GM12874 (cell line): Measurements from ENCODE around the gene SYK.

Experiments used
- CTCF ChIP-seq: IDR thresholded peaks from 2 replicates; pipeline ENCODE4 v1.5.1; 2011; ENCODE audit warnings: low read depth, mild to moderate bottlenecking, control low read depth, low read length, moderate library complexity; ENCODE audit not compliant: insufficient read depth

Gene SYK

DNA sequence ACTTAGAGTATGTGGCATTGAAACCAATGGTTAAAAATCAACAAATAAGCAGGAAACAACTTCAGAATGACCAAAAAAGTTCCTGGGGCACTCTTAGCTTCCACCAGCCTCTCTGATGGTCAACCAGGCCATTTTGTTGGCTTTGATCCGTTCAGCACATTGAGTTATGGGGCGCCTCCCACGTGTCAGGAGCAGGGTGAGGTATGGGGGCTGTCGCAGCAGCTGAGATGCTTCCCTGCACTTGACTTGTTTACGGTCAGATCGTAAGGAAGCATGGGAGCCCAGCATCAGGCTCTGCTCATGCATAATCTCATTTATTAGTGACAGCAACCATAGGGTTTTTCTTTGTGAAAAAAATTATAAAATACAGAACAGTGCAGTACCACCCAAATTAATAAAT is 16.7 kb downstream of the SYK start:
- no peak for TF ChIP-seq CTCF

DNA sequence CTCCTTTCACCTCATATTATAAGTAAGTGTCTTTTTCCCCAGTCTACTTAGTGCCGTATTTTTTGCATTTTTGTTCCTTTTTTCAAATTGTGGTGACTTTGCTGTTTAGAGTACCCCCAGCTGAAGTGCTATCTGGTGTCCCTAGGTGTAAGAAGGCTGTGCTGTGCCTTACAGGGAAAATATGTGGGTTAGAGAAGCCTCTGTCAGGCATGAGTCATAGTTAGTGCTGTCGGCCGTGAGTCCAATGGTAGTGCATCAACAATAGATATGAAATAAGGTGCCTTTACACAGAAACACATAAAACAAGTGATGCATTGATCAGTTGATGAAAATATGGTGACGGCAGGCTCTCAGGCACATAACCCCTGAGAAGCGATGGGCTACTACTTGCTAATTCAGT is 20.1 kb downstream of the SYK start:
- no peak for TF ChIP-seq CTCF

GRCh38 chr9:90822866-90823265 is 21.2 kb downstream of the SYK start:
- TF ChIP-seq CTCF, result no peak

GRCh38 chr9:90825586-90825985 is 24.0 kb downstream of the SYK start:
- no peak for TF ChIP-seq CTCF

DNA sequence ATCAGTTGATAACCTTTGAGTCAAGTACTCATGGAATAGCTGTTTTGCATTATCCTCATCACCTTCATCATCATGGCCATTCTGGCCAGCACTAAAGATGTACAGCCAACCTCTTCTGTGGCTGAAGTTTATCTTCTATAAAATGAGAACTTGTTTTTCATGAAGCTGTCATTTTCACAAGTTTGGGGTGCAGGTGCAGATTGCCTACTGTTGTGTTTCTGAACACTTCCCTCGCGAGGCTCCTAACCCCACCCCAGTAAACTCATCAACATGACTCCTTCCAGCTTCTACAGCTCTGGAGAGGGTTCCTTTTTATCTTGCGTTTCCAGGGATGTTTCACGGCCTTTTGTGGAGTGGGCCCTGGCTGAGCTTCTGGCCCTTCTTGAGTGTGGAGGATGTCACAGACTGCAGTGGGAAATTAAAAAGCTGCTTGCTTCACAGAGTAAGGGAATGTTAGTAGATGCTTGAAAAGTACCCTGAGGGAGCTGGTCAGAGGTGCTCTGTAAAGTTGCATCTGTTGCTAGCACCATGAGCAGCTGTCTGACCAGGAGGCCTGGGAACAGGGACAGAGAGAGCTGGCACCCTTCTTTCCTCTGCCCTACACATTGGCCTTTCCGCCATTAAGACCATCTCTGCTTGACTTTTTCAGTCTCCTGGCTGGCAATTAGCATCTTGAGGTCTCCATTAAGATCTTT is 24.9 kb downstream of the SYK start:
- TF ChIP-seq CTCF, result no peak

DNA sequence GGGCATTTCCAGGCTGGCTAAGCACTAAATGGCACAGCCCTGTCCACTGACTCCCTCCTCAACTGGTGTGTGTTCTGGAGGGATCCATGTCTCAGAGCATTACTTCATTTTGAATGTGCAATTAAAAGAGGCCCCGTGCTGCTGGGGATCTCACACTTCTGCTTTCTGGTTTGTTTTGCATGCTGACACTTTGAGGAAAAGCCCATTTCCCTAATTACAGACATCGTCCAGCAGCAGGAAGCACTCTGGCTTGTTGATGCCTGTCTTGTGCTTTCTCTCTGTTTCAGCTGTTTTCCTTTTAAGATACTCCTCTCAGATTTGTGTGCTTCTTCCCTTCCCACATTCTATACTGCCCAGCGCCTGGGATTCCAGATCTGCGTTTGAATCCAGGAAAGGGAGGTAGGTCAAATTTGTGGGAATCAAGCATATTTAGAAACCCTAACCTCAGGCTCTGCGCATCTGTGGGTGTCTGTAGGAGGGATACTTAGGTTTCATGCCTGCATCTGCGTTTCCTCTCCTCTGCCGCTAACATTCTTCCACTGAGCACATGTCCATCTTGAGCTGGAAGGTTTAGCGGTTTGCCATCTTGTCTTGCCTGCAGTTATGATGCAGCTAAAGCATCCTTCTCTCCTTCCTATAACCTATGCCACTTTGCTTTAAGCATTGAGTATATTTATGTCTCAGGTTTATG is 25.7 kb downstream of the SYK start:
- no peak for TF ChIP-seq CTCF

DNA sequence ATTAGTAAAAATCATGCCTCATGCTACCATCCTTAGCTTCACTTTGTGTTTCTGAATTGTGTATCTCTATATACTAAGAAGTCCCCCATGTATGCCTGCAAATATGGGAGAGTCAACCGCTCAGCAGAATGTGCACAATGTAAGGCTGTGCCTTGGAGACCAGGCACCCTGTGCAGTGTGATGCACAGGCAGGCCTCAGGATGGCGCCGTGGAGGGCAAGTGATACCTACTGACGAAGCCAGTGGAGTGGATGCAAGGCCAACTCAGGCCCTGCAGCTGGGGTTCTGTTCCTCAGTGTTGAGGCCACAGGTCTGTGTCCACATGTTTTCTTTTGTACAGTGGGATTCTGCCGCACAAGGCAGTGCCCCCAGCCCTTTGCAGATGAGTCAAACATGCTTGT is 28.4 kb downstream of the SYK start:
- TF ChIP-seq CTCF, result peak; percentile 41
